Frontal cortex (tissue), 4 donors: Measurements from ENCODE around the gene MACROH2A2. TPM values are rescaled to one million over a fixed set of nuclear protein-coding genes. Genes with fewer than 3 reads are reported as not detected.
"Not testable (repeated sequence)": the region's sequence is repeated elsewhere in the genome, so short reads cannot be mapped to it uniquely, and the experiment has no call there.

Source experiments
- DNase-seq, 2 donors: peaks; one replicate each; pipeline ENCODE4 v3.0.0; 2012; ENCODE audit warnings: low spot score in 2 of 2
- FAIRE-seq: peaks from 2 replicates; lab custom pipeline; 2012; peaks lifted over from hg19 to GRCh38; lab: Jason Lieb, UNC
- total RNA-seq: library from RNA; depleted of rRNA; stranded (reverse); fragments of >200 nt; gene quantifications from one replicate; pipeline ENCODE4 v1.2.3, GENCODE V29; 2014
- donor health status: control.
- donor health status: control.
- donor health status: control.

Gene MACROH2A2
- total RNA-seq, 1 donor from 2014 or later, result 48.9 TPM

- FAIRE-seq (no peak), DNase-seq (no peak)
Measured at GRCh38 chr10:70064486-70064885, 11.8 kb downstream of the MACROH2A2 start.

DNA sequence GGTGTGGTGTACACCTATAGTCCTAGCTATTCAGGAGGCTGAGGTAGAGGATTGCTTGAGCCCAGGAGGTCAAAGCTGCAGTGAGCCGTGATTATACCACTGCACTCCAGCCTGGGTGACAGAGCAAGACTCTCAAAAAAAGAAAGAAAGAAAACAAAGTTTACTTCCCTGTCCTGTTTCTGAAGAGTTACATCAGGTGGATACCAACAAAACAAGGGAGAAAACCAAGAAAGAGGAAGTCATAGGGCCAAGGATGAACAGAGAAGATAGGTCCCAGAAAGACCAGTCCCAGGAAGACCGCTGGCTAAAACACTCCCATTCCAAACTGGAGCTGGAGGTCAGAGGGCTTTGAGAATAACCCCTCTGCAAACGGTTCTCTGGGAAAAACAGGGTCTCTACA is 13.5 kb downstream of the MACROH2A2 start:
- DNase-seq (no peak), FAIRE-seq (no peak)

DNA sequence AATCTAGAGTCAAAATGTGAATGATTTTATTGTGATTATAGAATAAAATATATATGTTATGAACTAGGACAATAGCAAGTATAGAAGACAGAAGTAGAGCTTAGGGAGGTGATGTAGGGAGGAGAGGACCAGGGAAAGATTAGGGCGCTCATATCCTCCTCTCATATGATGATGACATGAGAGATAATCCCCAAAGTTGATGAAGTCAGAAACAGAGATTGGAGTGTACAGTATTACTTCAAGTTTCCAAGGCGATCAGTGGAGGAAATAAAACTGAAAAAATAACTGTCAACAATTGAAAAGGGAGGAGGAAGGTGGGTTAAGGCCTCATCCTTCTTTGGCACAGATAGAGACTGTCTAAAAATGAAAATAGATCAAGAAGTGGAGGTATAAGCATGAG is 14.9 kb downstream of the MACROH2A2 start:
- FAIRE-seq, result no peak
- DNase-seq, result no peak

DNA sequence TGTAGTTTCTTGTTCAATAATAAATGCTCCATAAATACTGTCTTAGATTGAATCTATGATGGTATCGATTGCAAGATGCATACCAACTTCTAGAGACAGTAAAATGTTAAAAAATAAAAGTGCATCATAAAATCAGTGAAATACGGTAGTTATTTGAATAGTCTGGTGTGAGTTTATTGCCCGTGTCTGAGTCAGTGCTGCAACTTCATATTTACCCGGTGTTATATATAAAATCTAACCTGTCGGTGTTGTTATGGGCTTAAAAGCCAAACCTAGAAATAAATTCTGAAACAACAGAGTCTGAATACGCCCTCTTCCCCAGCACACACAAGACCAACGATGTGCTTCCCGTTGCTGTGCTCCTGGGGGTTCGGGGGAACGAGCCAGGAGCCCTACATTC is 16.3 kb downstream of the MACROH2A2 start:
- no peak for DNase-seq
- FAIRE-seq, result no peak

GRCh38 chr10:70069346-70069745 is 16.7 kb downstream of the MACROH2A2 start:
- FAIRE-seq, result no peak
- DNase-seq, result no peak

- no peak for DNase-seq
- no peak for FAIRE-seq
Measured at GRCh38 chr10:70070834-70071233, 18.2 kb downstream of the MACROH2A2 start.

DNA sequence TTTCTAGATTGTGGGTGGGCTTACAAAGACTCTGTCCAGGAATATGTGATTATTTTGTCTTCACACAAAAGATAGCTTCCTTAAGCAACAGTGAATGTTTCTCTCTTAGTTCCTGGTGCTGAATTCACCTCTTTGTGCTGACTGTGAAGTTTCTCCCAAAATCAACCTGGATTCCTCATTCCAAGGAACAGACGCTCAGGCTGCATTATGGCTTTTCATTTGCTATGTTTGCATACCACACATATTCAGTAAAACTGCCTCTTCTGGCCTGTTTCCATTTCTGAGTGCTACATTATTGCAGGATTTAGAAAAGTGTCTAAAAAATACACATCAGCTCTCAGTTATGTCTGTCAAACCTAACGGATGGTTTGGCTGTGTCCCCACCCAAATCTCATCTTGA is 21.5 kb downstream of the MACROH2A2 start:
- DNase-seq, result no peak
- no peak for FAIRE-seq

DNA sequence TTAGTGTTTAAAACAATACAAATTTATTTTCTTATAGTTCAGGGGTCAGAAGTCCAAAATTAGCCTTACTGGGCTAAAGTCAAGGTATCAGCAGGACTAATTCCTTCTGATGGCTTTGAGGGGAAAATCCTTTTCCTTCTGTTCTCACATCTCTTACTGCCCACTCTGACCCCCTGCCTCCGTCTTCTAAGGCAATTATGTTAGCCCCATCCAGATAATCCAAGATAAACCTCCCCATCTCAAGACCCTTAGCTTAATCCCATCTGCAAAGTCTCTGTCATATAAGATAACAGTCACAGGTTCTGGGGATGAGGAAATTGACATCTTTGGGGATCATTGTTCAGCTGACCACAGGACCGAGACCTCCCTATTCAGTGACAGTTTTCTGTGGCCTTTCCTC is 22.3 kb downstream of the MACROH2A2 start:
- FAIRE-seq, result no peak
- DNase-seq, result no peak

DNA sequence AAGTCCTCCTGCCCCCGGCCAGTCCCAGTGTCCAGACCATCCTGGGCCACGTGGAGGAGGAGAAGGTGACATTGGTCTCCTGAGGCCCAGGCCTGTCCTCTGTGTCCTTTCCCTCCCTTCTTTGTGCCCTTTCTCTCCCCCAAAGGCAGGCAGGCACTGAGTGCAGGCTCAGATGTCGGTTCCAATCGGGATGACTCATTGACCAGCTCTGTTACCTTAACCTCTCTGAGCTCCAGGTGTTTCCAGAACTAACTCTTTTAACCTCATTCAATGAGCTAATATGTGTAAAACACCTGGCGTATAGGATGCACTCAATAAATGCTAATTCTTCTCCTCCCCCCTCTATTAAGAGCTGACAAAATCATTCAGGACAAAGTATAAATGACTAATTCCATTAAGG is 25.7 kb downstream of the MACROH2A2 start:
- FAIRE-seq (no peak), DNase-seq (no peak)

DNA sequence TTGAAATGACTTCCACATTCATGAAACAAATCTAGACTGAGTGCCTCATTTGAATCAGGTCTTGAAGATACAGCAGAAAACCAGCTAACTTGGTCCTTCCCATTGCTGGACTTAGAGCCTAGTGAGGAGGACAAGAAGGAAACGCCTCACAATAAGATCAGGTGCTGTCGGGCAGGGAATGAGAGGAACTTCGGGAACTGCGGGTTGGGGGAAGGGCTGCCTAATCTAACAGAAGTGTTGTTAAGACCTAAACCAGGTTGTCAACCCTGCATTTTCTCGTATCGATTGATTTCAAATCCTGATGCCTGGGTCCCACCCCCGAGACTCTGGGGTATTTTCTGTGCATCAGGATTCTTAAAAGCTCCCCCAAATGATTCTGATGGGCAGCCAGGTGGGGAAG is 26.3 kb downstream of the MACROH2A2 start:
- DNase-seq, result no peak
- no peak for FAIRE-seq

GRCh38 chr10:70080789-70081188 is 28.1 kb downstream of the MACROH2A2 start:
- not testable (repeated sequence) for FAIRE-seq, DNase-seq

- DNase-seq (no peak), FAIRE-seq (no peak)
Measured at GRCh38 chr10:70084189-70084588, 31.5 kb downstream of the MACROH2A2 start.

GRCh38 chr10:70085975-70086613 is 33.4 kb downstream of the MACROH2A2 start:
- FAIRE-seq (no peak), DNase-seq (no peak)

DNA sequence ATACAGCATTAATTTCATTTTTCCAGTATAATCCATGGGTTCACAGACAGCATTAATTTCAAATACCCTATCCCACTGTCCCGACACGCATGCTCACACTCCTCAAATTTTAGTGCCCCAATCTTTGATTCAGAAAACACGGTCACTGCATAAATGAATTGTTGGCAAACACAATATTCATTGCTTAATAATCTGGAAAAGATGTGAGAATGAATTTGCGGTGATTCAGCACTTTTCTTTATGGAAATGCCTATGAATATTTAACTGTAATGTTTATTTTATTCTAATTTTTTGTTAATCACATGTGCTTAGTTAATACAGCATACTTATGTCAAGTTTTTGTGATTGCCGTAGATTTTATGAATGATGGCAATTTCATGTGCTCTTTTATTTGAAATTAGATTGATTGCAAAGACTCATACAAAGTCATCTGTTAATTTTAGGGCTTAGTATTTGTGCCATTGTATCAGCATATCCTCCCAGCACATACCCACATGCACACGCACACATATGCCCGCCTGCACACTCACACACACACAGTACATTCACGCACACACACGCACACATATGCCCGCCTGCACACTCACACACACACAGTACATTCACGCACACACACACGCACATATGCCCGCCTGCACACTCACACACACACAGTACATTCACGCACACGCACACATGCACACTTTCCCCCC is 35.1 kb downstream of the MACROH2A2 start:
- FAIRE-seq (no peak), DNase-seq (no peak)

GRCh38 chr10:70088308-70088698 is 35.7 kb downstream of the MACROH2A2 start:
- FAIRE-seq (no peak), DNase-seq (no peak)

- no peak for FAIRE-seq
- no peak for DNase-seq
Measured at GRCh38 chr10:70090013-70090412, 37.4 kb downstream of the MACROH2A2 start.

- no peak for DNase-seq
- no peak for FAIRE-seq
Measured at GRCh38 chr10:70090951-70091350, 38.3 kb downstream of the MACROH2A2 start.

DNA sequence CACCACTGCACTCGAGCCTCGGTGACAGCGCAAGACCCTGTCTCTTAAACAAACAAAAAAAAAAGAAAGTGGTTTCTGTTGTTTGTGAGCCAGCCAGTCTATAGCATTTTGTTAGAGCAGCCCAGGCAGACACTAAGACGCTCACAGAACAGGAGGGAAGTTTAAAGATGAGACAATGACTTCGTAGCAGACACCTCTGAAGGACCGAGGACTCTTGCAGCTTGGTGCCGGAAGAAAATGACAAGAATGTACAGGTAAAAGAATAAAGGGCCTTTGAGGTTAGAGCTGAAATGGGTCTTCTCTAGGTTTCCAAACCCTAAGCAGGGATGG is 39.7 kb downstream of the MACROH2A2 start:
- no peak for DNase-seq
- no peak for FAIRE-seq

DNA sequence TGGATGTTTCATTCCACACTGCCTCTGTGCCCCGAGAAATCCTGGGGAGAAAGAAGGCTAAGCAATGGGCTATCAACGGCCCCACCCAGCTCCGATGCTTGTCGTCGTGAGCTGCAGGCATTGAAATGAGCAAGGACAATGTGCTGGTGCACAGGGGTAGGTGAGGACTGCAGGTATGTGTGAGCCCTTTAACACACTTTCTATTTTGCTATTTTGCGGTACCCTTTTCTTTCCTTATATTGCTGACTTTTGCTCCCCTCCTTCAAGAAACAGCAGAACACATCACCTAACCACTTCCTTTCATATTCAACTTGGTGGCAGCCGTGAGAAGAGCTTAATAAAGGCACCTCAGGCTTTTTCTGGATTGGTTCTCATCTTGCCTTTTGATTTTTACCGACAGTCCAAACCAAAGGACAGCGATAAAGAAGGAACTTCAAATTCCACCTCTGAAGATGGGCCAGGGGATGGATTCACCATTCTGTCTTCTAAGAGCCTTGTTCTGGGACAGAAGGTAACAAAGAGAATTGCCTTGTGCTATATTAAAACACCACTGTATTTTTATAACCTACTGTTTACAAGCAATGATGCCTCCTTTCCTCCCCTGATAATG is 40.8 kb downstream of the MACROH2A2 start:
- no peak for DNase-seq
- no peak for FAIRE-seq

DNA sequence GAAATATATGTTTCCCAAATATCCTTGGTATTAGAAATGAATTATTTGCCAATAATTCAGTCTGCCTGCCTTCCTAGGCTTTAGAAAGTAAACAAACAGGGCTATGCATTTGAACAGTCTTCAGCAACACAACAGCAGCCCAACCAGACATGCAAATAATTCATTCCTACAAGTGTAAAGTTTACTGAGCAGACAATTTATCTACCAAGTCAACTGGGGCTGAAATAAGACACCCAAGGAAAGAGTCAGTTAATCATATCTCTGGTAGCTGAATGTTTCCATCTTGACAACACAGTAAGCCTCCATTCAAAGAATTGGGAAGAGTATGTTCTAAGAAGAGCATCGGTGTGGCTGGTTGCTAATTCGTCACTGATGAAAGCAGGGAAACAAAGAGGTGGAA is 41.6 kb downstream of the MACROH2A2 start:
- DNase-seq (no peak), FAIRE-seq (no peak)

DNA sequence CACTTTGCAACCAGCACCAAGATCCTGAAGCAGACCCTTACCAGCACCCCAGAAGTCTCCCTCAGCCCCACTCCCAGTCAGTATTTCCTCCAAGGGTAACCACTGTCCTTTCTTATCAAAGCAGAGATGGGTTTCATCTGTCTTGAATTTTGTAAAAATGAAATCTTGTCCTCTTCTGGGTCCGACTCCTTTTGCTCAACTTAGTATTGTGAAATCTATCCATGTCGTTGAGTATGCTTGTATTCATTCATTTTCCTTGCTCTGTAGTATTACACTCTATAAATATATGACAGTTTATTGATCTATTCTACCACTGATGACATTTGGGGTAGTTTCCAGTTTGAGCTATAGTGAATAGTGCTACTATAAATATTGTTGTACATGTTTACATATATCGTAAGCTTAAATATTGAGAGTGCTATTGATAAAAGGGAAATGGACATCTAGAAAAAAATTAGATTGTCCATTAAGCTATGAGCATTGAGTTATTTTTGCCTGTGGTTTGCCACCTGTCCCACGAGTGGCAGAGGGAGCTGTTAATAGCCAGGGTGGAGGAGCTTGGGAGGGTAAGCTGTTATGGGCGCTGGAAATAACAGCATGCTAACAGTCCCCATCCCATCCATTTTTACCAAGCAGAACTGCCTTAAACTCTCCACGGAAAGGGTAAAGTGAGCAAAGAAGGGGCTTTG is 43.5 kb downstream of the MACROH2A2 start:
- FAIRE-seq, result no peak
- no peak for DNase-seq
